Stimulated activated CD4-positive, alpha-beta T cell treated with anti-CD3 and anti-CD28 coated beads, Interleukin-12 subunit alpha, Interleukin-12 subunit beta, amount 100 ng/mL, for 48 hours (primary cell): Measurements from ENCODE around the gene SLBP.

ENCODE experiments used
- DNase-seq, 3 donors: peaks; one replicate each; pipeline ENCODE4 v3.0.0-alpha.2; 2020; ENCODE audit warnings: low read depth in 2 of 3, low spot score in 1 of 3

The SLBP gene

GRCh38 chr4:1656132-1656531 lies 56.0 kb downstream of the SLBP start:
- DNase-seq = no peak

GRCh38 chr4:1655676-1656075 lies 56.4 kb downstream of the SLBP start:
- no peak for DNase-seq

- DNase-seq = no peak
These were observed 57.0 kb downstream of the SLBP start for GRCh38 chr4:1655081-1655480.

- DNase-seq = no peak
These were observed 57.7 kb downstream of the SLBP start for GRCh38 chr4:1654216-1654955.

- DNase-seq = no peak
These were observed 58.3 kb downstream of the SLBP start for GRCh38 chr4:1653776-1654175.

GRCh38 chr4:1652088-1652487 lies 60.0 kb downstream of the SLBP start:
- no peak for DNase-seq

GRCh38 chr4:1651609-1652008 lies 60.5 kb downstream of the SLBP start:
- no peak for DNase-seq

GRCh38 chr4:1648962-1649361 lies 63.2 kb downstream of the SLBP start:
- DNase-seq = no peak

GRCh38 chr4:1647432-1647831 lies 64.7 kb downstream of the SLBP start:
- no peak for DNase-seq

- DNase-seq = no peak
These were observed 65.4 kb downstream of the SLBP start for GRCh38 chr4:1646690-1647089.

- DNase-seq = no peak
These were observed 67.0 kb downstream of the SLBP start for GRCh38 chr4:1644891-1645657.

- DNase-seq = no peak
These were observed 68.0 kb downstream of the SLBP start for GRCh38 chr4:1643971-1644735.
